Fibroblast of the aortic adventitia (primary cell): Measurements from ENCODE around the gene RFTN1. TPM values are rescaled to one million over a fixed set of nuclear protein-coding genes. Genes with fewer than 3 reads are reported as not detected.
A peak's percentile ranks its signal among the peaks of the same experiment; 100 is the strongest.

Experiments used
- DNase-seq: peaks from one replicate; pipeline ENCODE4 v3.0.0-alpha.2; 2010; ENCODE audit warnings: low read depth
- H3K4me3 ChIP-seq: 2 replicates; pipeline ENCODE4 v1.5.1; 2011; ENCODE audit warnings: low read depth, mild to moderate bottlenecking, control low read depth, low read length, moderate library complexity
- total RNA-seq: library from RNA; depleted of rRNA; stranded (reverse); fragments of >200 nt; gene quantifications from 2 replicates; pipeline ENCODE4 v1.2.3, GENCODE V29; 2012; ENCODE audit warnings: low replicate concordance
- TF ChIP-seq, protein P1 (sequence below): IDR thresholded peaks from 2 replicates; pipeline ENCODE4 v1.5.1; 2011; ENCODE audit warnings: mild to moderate bottlenecking, low read length, control low read depth, inconsistent platforms; ENCODE audit not compliant: insufficient read depth

RFTN1 gene
- total RNA-seq, 1 donor: 54.7 TPM

DNA sequence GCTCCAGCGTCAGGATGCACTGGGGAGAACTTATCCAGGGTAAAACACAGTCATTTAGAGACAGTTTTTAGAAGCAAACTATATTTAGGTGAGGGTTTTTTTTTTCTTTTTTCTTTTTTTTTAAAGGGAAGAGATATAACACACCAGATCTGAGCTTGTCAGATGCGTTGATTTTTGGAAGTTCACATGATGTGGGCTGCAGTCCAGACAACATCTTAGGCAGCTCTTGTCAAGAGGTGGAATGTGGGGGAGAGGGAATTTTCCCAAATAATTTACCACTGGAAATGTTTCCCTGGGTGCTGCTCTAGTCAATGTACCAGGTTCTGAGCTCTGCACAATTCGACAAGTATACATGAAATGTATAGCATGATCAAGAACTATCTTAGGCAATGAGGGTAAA, 155.2 kb downstream of the RFTN1 start:
- DNase-seq: no peak
- no peak overlapping the region for H3K4me3 ChIP-seq
- TF ChIP-seq, protein P1, sequence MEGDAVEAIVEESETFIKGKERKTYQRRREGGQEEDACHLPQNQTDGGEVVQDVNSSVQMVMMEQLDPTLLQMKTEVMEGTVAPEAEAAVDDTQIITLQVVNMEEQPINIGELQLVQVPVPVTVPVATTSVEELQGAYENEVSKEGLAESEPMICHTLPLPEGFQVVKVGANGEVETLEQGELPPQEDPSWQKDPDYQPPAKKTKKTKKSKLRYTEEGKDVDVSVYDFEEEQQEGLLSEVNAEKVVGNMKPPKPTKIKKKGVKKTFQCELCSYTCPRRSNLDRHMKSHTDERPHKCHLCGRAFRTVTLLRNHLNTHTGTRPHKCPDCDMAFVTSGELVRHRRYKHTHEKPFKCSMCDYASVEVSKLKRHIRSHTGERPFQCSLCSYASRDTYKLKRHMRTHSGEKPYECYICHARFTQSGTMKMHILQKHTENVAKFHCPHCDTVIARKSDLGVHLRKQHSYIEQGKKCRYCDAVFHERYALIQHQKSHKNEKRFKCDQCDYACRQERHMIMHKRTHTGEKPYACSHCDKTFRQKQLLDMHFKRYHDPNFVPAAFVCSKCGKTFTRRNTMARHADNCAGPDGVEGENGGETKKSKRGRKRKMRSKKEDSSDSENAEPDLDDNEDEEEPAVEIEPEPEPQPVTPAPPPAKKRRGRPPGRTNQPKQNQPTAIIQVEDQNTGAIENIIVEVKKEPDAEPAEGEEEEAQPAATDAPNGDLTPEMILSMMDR: no peak

DNA sequence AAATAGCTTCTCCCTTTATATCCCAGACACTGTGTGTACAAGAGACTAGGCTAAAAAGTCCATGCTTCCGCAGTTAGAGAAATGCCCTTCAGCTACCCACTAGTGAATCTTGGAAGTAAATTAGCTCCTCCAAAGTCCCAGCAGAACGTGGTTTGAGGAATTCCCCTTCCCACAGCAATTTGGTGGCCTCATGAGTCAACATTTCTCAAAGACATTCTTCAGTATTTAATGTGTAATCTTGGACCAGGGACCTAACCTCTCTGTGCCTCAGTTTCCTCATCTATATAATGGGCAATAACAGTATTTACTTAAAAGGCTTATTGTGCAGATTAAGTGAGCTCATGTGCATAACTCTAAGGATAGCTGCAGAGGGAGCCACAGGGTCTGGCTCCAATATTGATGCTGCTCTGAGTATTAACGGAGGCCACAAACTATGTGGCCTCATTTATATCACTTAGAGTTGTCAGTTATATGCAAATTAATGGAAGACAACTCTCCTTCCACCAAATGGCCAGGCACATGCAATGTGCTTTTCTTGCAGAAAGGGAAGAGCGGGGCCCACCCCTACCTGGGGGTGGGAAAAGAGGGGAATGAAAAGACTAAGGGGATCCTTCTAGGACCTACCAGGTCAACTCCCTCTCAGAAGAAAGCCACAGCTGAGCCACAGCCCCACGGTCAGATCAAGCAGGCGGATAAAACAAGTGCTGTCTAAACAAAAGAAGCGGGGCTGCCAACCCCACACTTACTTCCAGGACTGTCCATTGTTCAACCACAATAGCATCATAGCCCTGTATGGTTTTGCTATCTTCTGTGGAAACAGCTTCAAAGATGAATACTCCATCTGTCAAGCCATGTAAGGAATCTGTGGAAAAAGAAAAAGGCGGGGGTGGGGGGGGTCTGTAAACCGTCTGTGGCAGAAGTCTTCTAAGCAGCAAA, 156.0 kb downstream of the RFTN1 start:
- TF ChIP-seq, protein P1: no peak
- peak; percentile 57 for DNase-seq
- no peak overlapping the region for H3K4me3 ChIP-seq

DNA sequence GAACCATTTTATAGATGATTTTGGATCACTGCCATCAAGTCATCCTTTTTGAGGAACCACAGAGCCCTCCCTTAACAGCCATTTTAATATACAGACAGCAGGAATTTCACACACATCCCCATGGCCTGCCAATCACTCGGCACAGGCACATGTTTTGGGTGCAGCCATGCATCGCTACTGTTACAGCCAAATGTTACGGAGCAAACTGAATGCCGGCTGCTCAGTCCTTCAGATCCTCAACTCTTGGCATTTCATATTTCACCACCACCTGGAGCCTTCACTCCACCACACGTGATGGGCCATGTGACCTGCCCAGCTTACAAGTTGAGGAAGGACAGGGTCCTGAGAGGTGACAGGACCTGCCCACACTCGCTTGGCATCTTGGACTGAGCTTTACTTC, 157.7 kb downstream of the RFTN1 start:
- H3K4me3 ChIP-seq: no peak overlapping the region
- TF ChIP-seq, protein P1: no peak

DNA sequence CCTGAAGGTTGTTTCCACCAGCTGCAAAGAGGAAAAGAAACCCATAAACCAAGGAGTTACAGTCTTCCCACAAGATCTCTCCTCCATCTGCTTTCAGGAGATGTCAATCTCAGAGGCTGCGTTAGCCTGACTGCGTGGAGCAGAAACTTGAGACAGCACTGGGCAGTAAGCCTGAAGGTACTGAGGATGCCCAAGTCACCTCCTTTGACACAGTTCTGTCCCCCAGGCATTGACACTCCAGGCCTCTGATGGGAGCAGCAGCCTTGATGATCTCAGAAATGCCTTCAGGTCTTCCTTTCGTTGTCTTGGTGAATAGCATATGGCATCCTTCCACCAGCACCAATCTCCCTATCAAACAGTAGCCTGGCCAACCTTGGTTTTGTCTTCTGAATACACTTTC, 159.2 kb downstream of the RFTN1 start:
- DNase-seq: no peak
- H3K4me3 ChIP-seq: no peak overlapping the region
- TF ChIP-seq, protein P1: no peak

More for the DNA sequence above, 157.7 kb downstream of the RFTN1 start:
- DNase-seq: no peak

DNA sequence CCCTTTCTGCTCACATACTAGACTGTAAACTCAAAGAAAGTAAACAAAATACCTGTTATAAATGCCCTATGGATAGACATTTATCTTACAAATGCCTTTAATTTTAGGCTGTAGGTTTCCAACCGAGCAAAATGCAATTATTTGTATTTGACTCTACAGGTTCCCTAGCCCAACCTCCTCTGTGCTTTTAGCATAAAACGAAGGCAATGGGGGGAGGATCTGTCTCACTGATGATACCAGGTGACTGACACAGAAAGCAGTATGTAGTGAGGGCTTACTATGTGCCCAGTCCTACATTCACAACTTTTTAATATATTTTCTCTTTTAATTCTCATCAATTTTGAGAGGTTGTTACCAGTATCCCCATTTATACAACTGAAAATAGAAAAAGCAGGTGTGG, 161.1 kb downstream of the RFTN1 start:
- DNase-seq: no peak
- TF ChIP-seq, protein P1: no peak
- H3K4me3 ChIP-seq: no peak overlapping the region

DNA sequence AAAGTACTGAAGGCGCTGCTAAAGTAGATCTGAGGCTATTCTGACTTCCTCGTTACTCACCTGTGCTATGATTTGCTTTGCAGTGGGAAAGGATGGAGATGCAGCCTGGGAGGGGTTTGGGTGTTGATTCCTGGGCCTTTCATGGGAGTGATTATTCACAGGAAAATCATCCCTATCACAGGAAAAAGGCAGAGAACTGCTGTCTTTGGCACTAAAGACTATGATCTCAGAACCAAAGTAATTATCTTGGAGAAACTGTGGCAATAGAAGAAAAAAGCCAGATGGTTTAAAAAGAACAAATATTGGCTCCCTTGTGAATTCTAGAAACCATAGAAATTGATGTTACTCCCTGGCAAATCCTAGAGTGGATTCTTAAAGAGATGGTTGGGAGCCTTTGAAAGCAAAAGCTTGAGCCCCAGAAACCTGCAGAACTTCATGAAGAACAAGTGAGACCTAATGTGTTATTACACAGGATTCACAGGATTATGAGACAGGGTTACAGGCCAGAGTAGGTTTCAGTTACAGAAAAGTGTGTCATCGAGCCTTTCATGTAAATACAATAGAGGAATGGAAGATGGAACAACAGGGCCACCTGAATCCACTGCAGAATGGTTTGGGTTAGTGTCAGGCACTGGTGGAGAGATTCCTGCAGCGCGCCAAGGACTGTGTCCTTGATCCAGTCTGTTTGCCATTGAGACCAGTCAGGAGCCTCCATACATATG, 162.7 kb downstream of the RFTN1 start:
- DNase-seq: peak; percentile 83
- H3K4me3 ChIP-seq: no peak overlapping the region
- TF ChIP-seq, protein P1: no peak
